SK-N-SH treated with all-trans-retinoic acid at 6 μM for 48 hours (cell line): ENCODE data around the gene SDC4.

Experiments used
- ATAC-seq: fragments of 200-7000 bp; cut with Tn5 transposase; 3 replicates; pipeline ENCODE4 v1.9.1; 2020; ENCODE audit warnings: mild to moderate bottlenecking, moderate library complexity
- ARNTL ChIP-seq: fragments of 450-650 bp; formaldehyde crosslinking; IDR thresholded peaks from 2 replicates; pipeline ENCODE4 v1.5.0; 2020; ENCODE audit warnings: low read depth, mild to moderate bottlenecking, moderate library complexity, borderline replicate concordance
- BACH2 ChIP-seq: fragments of 250-450 bp; sonication (Bioruptor Pico); IDR thresholded peaks from 2 replicates; pipeline ENCODE4 v1.9.0; 2021; ENCODE audit warnings: mild to moderate bottlenecking, borderline replicate concordance
- ESRRG ChIP-seq: fragments of 250-450 bp; sonication (Bioruptor Pico); IDR thresholded peaks from 2 replicates; pipeline ENCODE4 v1.6.1; 2021; ENCODE audit warnings: mild to moderate bottlenecking
- GLIS3 ChIP-seq: fragments of 250-450 bp; sonication (Bioruptor Pico); IDR thresholded peaks from 2 replicates; pipeline ENCODE4 v1.5.0; 2020; ENCODE audit warnings: mild to moderate bottlenecking, moderate library complexity
- ISL1 ChIP-seq: fragments of 250-450 bp; sonication (Bioruptor Pico); IDR thresholded peaks from 2 replicates; pipeline ENCODE4 v2.1.2; 2022; ENCODE audit warnings: mild to moderate bottlenecking, moderate library complexity
- OSR1 ChIP-seq: fragments of 250-450 bp; sonication (Bioruptor Pico); IDR thresholded peaks from 2 replicates; pipeline ENCODE4 v1.8.0; 2022; ENCODE audit warnings: moderate library complexity, mild to moderate bottlenecking, inconsistent platforms
- PPARA ChIP-seq: fragments of 250-450 bp; sonication (Bioruptor Pico); IDR thresholded peaks from 2 replicates; pipeline ENCODE4 v1.5.0; 2020; ENCODE audit warnings: mild to moderate bottlenecking, borderline replicate concordance
- RARB ChIP-seq: fragments of 250-450 bp; sonication (Bioruptor Pico); IDR thresholded peaks from 2 replicates; pipeline ENCODE4 v1.8.0; 2021; ENCODE audit warnings: mild to moderate bottlenecking, moderate library complexity
- TCF4 ChIP-seq: fragments of 250-450 bp; sonication (Bioruptor Pico); IDR thresholded peaks from 2 replicates; pipeline ENCODE4 v1.8.0; 2021; ENCODE audit warnings: mild to moderate bottlenecking, moderate library complexity, borderline replicate concordance
- TOX ChIP-seq: fragments of 250-450 bp; sonication (Bioruptor Pico); IDR thresholded peaks from 2 replicates; pipeline ENCODE4 v1.8.0; 2021; ENCODE audit warnings: mild to moderate bottlenecking, moderate library complexity, borderline replicate concordance
- ZC3H10 ChIP-seq: fragments of 250-450 bp; sonication (Bioruptor Pico); IDR thresholded peaks from 2 replicates; pipeline ENCODE4 v1.5.1; 2021; ENCODE audit warnings: mild to moderate bottlenecking, moderate library complexity
- ZFP3 ChIP-seq: fragments of 250-450 bp; sonication (Bioruptor Pico); IDR thresholded peaks from 2 replicates; pipeline ENCODE4 v1.5.0; 2020; ENCODE audit warnings: mild to moderate bottlenecking, moderate library complexity
- ZFP30 ChIP-seq: fragments of 450-650 bp; formaldehyde crosslinking; IDR thresholded peaks from 2 replicates; pipeline ENCODE4 v1.5.0; 2022; ENCODE audit warnings: mild to moderate bottlenecking, moderate library complexity
- ZNF565 ChIP-seq: fragments of 450-650 bp; formaldehyde crosslinking; conservative IDR thresholded peaks from 2 replicates; pipeline ENCODE4 v1.5.0; 2020; ENCODE audit warnings: low read depth, mild to moderate bottlenecking, moderate library complexity
- ZNF70 ChIP-seq: fragments of 450-650 bp; formaldehyde crosslinking; IDR thresholded peaks from 2 replicates; pipeline ENCODE4 v1.5.0; 2020; ENCODE audit warnings: mild to moderate bottlenecking, moderate library complexity
- ZNF8 ChIP-seq: fragments of 450-650 bp; formaldehyde crosslinking; IDR thresholded peaks from 2 replicates; pipeline ENCODE4 v1.5.0; 2020; ENCODE audit warnings: mild to moderate bottlenecking, moderate library complexity
- TF ChIP-seq, protein P1 (sequence below): fragments of 250-450 bp; sonication (Bioruptor Pico); IDR thresholded peaks from 2 replicates; pipeline ENCODE4 v1.5.1; 2020; ENCODE audit warnings: low read depth, mild to moderate bottlenecking, moderate library complexity
- TF ChIP-seq, protein P2 (sequence below): fragments of 250-450 bp; sonication (Bioruptor Pico); IDR thresholded peaks from 2 replicates; pipeline ENCODE4 v1.8.0; 2020; ENCODE audit warnings: mild to moderate bottlenecking, moderate library complexity, borderline replicate concordance
- TF ChIP-seq, protein P3 (sequence below): fragments of 250-450 bp; sonication (Bioruptor Pico); IDR thresholded peaks from 2 replicates; pipeline ENCODE4 v1.8.0; 2021; ENCODE audit warnings: low read depth, mild to moderate bottlenecking, moderate library complexity, borderline replicate concordance
- TF ChIP-seq, protein P4 (sequence below): fragments of 250-450 bp; sonication (Bioruptor Pico); IDR thresholded peaks from 2 replicates; pipeline ENCODE4 v1.5.0; 2020; ENCODE audit warnings: mild to moderate bottlenecking, moderate library complexity

SDC4 gene

DNA sequence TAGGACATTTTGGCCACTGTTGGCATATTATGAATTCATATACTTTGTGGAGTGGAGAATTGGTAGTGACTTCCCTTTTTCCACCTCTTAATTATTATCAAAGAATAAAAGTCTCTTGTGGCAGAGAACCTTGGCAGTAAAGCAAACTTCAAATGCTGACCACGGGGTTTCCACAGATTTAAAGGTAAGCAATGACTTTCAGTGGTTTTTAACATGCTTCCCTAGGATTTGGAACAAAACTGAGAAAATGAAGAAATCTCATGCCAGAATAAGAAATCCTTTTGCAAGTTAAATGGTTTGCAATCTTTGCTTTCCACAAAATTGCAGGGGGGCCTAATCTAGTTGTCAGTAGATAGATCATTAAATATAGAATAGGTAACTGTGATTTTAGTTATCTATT lies 2.0 kb upstream of the SDC4 start:
- TF ChIP-seq ZNF8 (CRISPR knock-in tag), result no peak
- TF ChIP-seq BACH2 (CRISPR knock-in tag), result no peak
- TF ChIP-seq ARNTL (CRISPR knock-in tag), result no peak
- TF ChIP-seq ZNF565 (CRISPR knock-in tag), result no peak
- no peak for TF ChIP-seq RARB (CRISPR knock-in tag)
- TF ChIP-seq, protein P1, sequence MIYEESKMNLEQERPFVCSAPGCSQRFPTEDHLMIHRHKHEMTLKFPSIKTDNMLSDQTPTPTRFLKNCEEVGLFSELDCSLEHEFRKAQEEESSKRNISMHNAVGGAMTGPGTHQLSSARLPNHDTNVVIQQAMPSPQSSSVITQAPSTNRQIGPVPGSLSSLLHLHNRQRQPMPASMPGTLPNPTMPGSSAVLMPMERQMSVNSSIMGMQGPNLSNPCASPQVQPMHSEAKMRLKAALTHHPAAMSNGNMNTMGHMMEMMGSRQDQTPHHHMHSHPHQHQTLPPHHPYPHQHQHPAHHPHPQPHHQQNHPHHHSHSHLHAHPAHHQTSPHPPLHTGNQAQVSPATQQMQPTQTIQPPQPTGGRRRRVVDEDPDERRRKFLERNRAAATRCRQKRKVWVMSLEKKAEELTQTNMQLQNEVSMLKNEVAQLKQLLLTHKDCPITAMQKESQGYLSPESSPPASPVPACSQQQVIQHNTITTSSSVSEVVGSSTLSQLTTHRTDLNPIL (CRISPR knock-in tag), result no peak
- no peak for TF ChIP-seq ZNF70
- no peak for TF ChIP-seq ZFP3 (CRISPR knock-in tag)
- TF ChIP-seq ESRRG, result no peak
- TF ChIP-seq, all 23 proteins: peak for 0

DNA sequence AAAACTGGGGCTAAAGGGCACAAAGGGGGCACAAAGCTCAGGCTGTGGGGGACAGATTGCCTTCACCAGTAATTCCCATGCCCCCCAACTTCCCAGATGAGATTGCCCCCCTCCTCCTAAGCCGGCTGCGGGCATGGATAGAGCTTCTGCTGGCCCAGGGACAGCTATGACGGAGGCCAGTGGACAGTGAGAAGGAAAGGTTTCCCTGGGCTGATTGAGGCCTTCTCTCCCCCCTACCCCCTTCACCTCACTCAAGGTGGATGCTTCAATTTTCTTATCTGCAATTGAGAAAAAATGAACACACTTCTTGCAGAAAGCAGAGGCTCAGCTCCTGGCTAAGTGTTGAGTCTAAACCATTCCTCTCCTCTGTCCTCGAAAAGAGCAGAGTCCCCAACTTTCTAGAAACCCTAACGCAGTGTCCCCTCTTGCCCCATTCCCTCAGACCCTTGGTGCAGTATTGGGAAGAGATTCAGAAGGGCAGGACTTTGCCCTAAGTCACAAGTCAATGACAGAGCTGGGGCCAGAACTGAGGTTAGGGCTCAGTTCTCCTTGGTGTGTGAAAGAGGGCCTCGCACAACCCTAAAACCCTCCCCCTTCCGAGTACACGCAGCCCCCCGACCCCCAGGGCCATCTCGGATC lies 808 bp downstream of the SDC4 start:
- no peak for TF ChIP-seq ZFP30 (CRISPR knock-in tag)
- no peak for TF ChIP-seq TCF4
- TF ChIP-seq RARB (CRISPR knock-in tag), result no peak
- TF ChIP-seq ZFP3 (CRISPR knock-in tag), result no peak
- no peak for TF ChIP-seq ZC3H10 (CRISPR knock-in tag)
- TF ChIP-seq, protein P2, sequence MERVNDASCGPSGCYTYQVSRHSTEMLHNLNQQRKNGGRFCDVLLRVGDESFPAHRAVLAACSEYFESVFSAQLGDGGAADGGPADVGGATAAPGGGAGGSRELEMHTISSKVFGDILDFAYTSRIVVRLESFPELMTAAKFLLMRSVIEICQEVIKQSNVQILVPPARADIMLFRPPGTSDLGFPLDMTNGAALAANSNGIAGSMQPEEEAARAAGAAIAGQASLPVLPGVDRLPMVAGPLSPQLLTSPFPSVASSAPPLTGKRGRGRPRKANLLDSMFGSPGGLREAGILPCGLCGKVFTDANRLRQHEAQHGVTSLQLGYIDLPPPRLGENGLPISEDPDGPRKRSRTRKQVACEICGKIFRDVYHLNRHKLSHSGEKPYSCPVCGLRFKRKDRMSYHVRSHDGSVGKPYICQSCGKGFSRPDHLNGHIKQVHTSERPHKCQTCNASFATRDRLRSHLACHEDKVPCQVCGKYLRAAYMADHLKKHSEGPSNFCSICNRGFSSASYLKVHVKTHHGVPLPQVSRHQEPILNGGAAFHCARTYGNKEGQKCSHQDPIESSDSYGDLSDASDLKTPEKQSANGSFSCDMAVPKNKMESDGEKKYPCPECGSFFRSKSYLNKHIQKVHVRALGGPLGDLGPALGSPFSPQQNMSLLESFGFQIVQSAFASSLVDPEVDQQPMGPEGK (CRISPR knock-in tag), result no peak
- no peak for TF ChIP-seq ESRRG
- TF ChIP-seq PPARA (CRISPR knock-in tag), result no peak
- ATAC-seq, result peak; percentile 23

More for the DNA sequence above, 2.0 kb upstream of the SDC4 start:
- ATAC-seq, result no peak

DNA sequence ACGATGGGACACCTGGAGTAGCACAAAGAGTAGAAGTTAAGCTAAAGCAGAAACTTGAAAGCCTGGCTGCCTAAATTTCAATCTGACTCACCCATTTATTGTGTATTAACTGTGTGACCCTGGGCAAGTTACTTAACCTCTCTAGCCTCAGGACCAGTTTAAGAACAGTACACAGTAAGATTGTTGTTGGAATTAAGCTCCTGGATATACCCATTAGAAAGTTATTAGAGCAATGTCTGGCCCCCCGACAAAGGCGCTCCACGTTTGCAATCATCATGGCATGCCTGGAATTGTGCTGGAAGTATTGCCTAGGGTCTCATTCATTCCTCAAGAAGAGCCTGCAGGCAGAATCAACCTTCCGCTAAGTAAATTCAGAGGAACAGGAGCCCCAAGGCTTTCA lies 1.4 kb downstream of the SDC4 start:
- TF ChIP-seq, protein P3, sequence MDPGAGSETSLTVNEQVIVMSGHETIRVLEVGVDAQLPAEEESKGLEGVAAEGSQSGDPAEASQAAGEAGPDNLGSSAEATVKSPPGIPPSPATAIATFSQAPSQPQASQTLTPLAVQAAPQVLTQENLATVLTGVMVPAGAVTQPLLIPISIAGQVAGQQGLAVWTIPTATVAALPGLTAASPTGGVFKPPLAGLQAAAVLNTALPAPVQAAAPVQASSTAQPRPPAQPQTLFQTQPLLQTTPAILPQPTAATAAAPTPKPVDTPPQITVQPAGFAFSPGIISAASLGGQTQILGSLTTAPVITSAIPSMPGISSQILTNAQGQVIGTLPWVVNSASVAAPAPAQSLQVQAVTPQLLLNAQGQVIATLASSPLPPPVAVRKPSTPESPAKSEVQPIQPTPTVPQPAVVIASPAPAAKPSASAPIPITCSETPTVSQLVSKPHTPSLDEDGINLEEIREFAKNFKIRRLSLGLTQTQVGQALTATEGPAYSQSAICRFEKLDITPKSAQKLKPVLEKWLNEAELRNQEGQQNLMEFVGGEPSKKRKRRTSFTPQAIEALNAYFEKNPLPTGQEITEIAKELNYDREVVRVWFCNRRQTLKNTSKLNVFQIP (CRISPR knock-in tag), result no peak
- TF ChIP-seq BACH2 (CRISPR knock-in tag) (no peak), ZC3H10 (CRISPR knock-in tag) (no peak), ARNTL (CRISPR knock-in tag) (no peak), RARB (CRISPR knock-in tag) (no peak), ISL1 (CRISPR knock-in tag) (no peak), ZFP3 (CRISPR knock-in tag) (no peak), OSR1 (CRISPR knock-in tag) (no peak), GLIS3 (CRISPR knock-in tag) (no peak), ZNF8 (CRISPR knock-in tag) (no peak), TCF4 (no peak), ZNF565 (CRISPR knock-in tag) (no peak), ZFP30 (CRISPR knock-in tag) (no peak), TOX (CRISPR knock-in tag) (no peak)
- TF ChIP-seq, protein P4, sequence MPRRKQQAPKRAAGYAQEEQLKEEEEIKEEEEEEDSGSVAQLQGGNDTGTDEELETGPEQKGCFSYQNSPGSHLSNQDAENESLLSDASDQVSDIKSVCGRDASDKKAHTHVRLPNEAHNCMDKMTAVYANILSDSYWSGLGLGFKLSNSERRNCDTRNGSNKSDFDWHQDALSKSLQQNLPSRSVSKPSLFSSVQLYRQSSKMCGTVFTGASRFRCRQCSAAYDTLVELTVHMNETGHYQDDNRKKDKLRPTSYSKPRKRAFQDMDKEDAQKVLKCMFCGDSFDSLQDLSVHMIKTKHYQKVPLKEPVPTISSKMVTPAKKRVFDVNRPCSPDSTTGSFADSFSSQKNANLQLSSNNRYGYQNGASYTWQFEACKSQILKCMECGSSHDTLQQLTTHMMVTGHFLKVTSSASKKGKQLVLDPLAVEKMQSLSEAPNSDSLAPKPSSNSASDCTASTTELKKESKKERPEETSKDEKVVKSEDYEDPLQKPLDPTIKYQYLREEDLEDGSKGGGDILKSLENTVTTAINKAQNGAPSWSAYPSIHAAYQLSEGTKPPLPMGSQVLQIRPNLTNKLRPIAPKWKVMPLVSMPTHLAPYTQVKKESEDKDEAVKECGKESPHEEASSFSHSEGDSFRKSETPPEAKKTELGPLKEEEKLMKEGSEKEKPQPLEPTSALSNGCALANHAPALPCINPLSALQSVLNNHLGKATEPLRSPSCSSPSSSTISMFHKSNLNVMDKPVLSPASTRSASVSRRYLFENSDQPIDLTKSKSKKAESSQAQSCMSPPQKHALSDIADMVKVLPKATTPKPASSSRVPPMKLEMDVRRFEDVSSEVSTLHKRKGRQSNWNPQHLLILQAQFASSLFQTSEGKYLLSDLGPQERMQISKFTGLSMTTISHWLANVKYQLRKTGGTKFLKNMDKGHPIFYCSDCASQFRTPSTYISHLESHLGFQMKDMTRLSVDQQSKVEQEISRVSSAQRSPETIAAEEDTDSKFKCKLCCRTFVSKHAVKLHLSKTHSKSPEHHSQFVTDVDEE (CRISPR knock-in tag), result no peak
- TF ChIP-seq, protein P1 (CRISPR knock-in tag), result no peak
- TF ChIP-seq, protein P2 (CRISPR knock-in tag), result no peak
- TF ChIP-seq, all 23 proteins: peak for 0
- no peak for ATAC-seq
